SK-N-SH (cell line): ENCODE data around the gene CALML3. TPM values are rescaled to one million over a fixed set of nuclear protein-coding genes. Genes with fewer than 3 reads are reported as not detected.

ENCODE experiments used
- CTCF ChIA-PET: fragments of 300-600, 350-600 bp; formaldehyde crosslinking; extraction: SDS; loops from one replicate; lab custom pipeline; 2021; lab: Yijun Ruan, JAX
- POLR2A ChIA-PET: fragments of 350-600 bp; sonication (Branson Sonifier 250); formaldehyde crosslinking; extraction: SDS; loops from one replicate; lab custom pipeline; 2020; ENCODE audit warnings: antibody characterized with exemption, inconsistent platforms; lab: Yijun Ruan, JAX
- DNase-seq: peaks from one replicate; pipeline ENCODE4 v3.0.0; 2012
- H2AFZ ChIP-seq: fragments of 200-600 bp; sonication (generic); 2 replicates; pipeline ENCODE4 v1.8.1; 2016; ENCODE audit warnings: antibody characterized with exemption, mild to moderate bottlenecking, low read depth
- H3F3A ChIP-seq: fragments of 200-600 bp; sonication (generic); replicated peaks from 2 replicates; pipeline ENCODE3; 2016; ENCODE audit warnings: antibody characterized with exemption, mild to moderate bottlenecking; ENCODE audit not compliant: insufficient read depth
- H3K27ac ChIP-seq, 2 experiments: fragments of 200-500 bp in 1 of 2; fragments of 200-600 bp in 1 of 2; sonication (Bioruptor generic) in 1 of 2; sonication (generic), shearing (Covaris generic) in 1 of 2; 2 replicates each; pipeline versions ENCODE4 v1.5.1 to v1.6.1; 2014 to 2016; ENCODE audit warnings: low read depth in 2 of 2, inconsistent platforms in 1 of 2, low read length in 1 of 2, mild to moderate bottlenecking in 1 of 2, mixed read lengths in 1 of 2
- H3K27me3 ChIP-seq: fragments of 200-600 bp; sonication (generic), shearing (Covaris generic); 2 replicates; pipeline ENCODE4 v1.6.1; 2016; ENCODE audit warnings: mixed run types; ENCODE audit not compliant: insufficient read depth
- H3K36me3 ChIP-seq, 2 experiments: fragments of 200-500 bp in 1 of 2; fragments of 200-600 bp in 1 of 2; sonication (Bioruptor generic) in 1 of 2; sonication (generic) in 1 of 2; replicated peaks in 1 of 2; 2 replicates each; pipeline versions ENCODE3 to v1.5.1; 2014 to 2016; ENCODE audit warnings: low read length in 1 of 2, mild to moderate bottlenecking in 1 of 2; ENCODE audit not compliant: insufficient read depth in 2 of 2, control insufficient read depth in 1 of 2
- H3K4me1 ChIP-seq, 2 experiments: fragments of 200-500 bp in 1 of 2; fragments of 200-600 bp in 1 of 2; sonication (Bioruptor generic) in 1 of 2; sonication (generic), shearing (Covaris generic) in 1 of 2; 2 replicates each; pipeline versions ENCODE4 v1.5.1 to v1.6.1; 2014 to 2016; ENCODE audit warnings: low read depth in 1 of 2, low read length in 1 of 2, mixed run types in 1 of 2; ENCODE audit not compliant: insufficient read depth in 2 of 2, control insufficient read depth in 1 of 2
- H3K4me2 ChIP-seq: fragments of 200-600 bp; sonication (generic), shearing (Covaris generic); 2 replicates; pipeline ENCODE4 v1.6.1; 2017; ENCODE audit warnings: mixed run types
- H3K4me3 ChIP-seq, 2 experiments: fragments of 200-500 bp in 1 of 2; fragments of 200-600 bp in 1 of 2; sonication (Bioruptor generic) in 1 of 2; sonication (generic), shearing (Covaris generic) in 1 of 2; 2 replicates each; pipeline versions ENCODE4 v1.5.1 to v1.8.1; 2014 to 2016; ENCODE audit warnings: low read depth in 2 of 2, inconsistent platforms in 1 of 2, low read length in 1 of 2, mild to moderate bottlenecking in 1 of 2, mixed read lengths in 1 of 2, moderate library complexity in 1 of 2
- H3K79me2 ChIP-seq: fragments of 200-600 bp; sonication (generic); 2 replicates; pipeline ENCODE4 v1.8.1; 2017; ENCODE audit warnings: mild to moderate bottlenecking; ENCODE audit not compliant: insufficient read depth
- H3K9ac ChIP-seq: fragments of 200-600 bp; sonication (generic); 2 replicates; pipeline ENCODE4 v1.6.1; 2017; ENCODE audit warnings: mixed run types
- H3K9me2 ChIP-seq: fragments of 200-600 bp; sonication (generic); 2 replicates; pipeline ENCODE4 v1.6.1; 2017; ENCODE audit warnings: mixed run types
- H3K9me3 ChIP-seq: fragments of 200-600 bp; sonication (generic); 2 replicates; pipeline ENCODE4 v1.6.1; 2017; ENCODE audit warnings: mixed run types, mild to moderate bottlenecking, moderate library complexity
- H4K20me1 ChIP-seq: fragments of 200-600 bp; sonication (generic); 2 replicates; pipeline ENCODE4 v1.6.1; 2017; ENCODE audit warnings: mild to moderate bottlenecking, mixed run types; ENCODE audit not compliant: insufficient read depth
- CTCF ChIP-seq: fragments of 200-600 bp; sonication (generic); IDR thresholded peaks from 2 replicates; pipeline ENCODE4 v1.6.1; 2017; ENCODE audit warnings: antibody characterized with exemption, mild to moderate bottlenecking, moderate library complexity
- ELF1 ChIP-seq: IDR thresholded peaks from 2 replicates; pipeline ENCODE4 v1.4.0; 2012
- EP300 ChIP-seq, 2 experiments: IDR thresholded peaks; 2 replicates each; pipeline versions ENCODE4 v1.4.0 to v1.6.1; 2012; ENCODE audit warnings: borderline replicate concordance in 1 of 2, low read depth in 1 of 2, low read length in 1 of 2
- EZH2phosphoT487 ChIP-seq: fragments of 200-600 bp; sonication (generic); IDR thresholded peaks from 2 replicates; pipeline ENCODE4 v1.6.1; 2017; ENCODE audit warnings: low read depth, mixed run types, mild to moderate bottlenecking, antibody characterized with exemption, moderate library complexity, borderline replicate concordance
- FOSL2 ChIP-seq: IDR thresholded peaks from 2 replicates; pipeline ENCODE4 v1.4.0; 2012; ENCODE audit warnings: low read depth, mild to moderate bottlenecking, moderate library complexity, borderline replicate concordance
- FOXM1 ChIP-seq: IDR thresholded peaks from 2 replicates; pipeline ENCODE4 v1.4.0; 2012; ENCODE audit warnings: low read depth, mild to moderate bottlenecking
- GATA2 ChIP-seq: sonication (generic); formaldehyde crosslinking; IDR thresholded peaks from 2 replicates; pipeline ENCODE4 v1.5.0; 2020; ENCODE audit warnings: mild to moderate bottlenecking, missing genetic modification reagents
- IRF3 ChIP-seq: fragments of 150-350 bp; IDR thresholded peaks from 2 replicates; pipeline ENCODE4 v1.6.1; 2016; ENCODE audit warnings: mild to moderate bottlenecking, low read depth, low read length
- JUND ChIP-seq: IDR thresholded peaks from 2 replicates; pipeline ENCODE4 v1.4.0; 2012
- MXI1 ChIP-seq: IDR thresholded peaks from 2 replicates; pipeline ENCODE4 v1.6.1; 2012; ENCODE audit warnings: mild to moderate bottlenecking, low read depth, low read length, improper control_type of control experiment
- NFIC ChIP-seq: IDR thresholded peaks from 2 replicates; pipeline ENCODE4 v1.4.0; 2012; ENCODE audit warnings: borderline replicate concordance
- NRF1 ChIP-seq: IDR thresholded peaks from 2 replicates; pipeline ENCODE4 v1.6.1; 2012; ENCODE audit warnings: low read depth, mild to moderate bottlenecking, low read length
- PBX3 ChIP-seq: IDR thresholded peaks from 2 replicates; pipeline ENCODE4; 2012
- REST ChIP-seq: IDR thresholded peaks from 2 replicates; pipeline ENCODE4 v1.6.1; 2012; ENCODE audit warnings: mild to moderate bottlenecking, low read depth, low read length, moderate library complexity
- RXRA ChIP-seq: IDR thresholded peaks from 2 replicates; pipeline ENCODE4 v1.4.0; 2012; ENCODE audit warnings: low read depth, mild to moderate bottlenecking, borderline replicate concordance
- SMC3 ChIP-seq: IDR thresholded peaks from 2 replicates; pipeline ENCODE4 v1.6.1; 2012; ENCODE audit warnings: low read depth, low read length, improper control_type of control experiment
- TCF12 ChIP-seq: IDR thresholded peaks from 2 replicates; pipeline ENCODE4 v1.4.0; 2012
- TEAD4 ChIP-seq: IDR thresholded peaks from 2 replicates; pipeline ENCODE4 v1.4.0; 2012; ENCODE audit warnings: mild to moderate bottlenecking, borderline replicate concordance; ENCODE audit not compliant: insufficient read depth
- WGBS: methylation state at CpG from one replicate; pipeline ENCODE4 v1.1.6; 2017; ENCODE audit warnings: low lambda C conversion rate; 5-methylcytosine and 5-hydroxymethylcytosine counted together
- polyA plus RNA-seq, 3 experiments: library from polyadenylated mRNA; depleted of rRNA; stranded (reverse); fragments of >200 nt; gene quantifications; 2 replicates each; pipeline ENCODE4 v1.2.3, GENCODE V29; 2012

CALML3 gene
- polyA plus RNA-seq, 1 of the 3 experiments (the other 2 are of a cell fraction): not detected

- H3K79me2 ChIP-seq: no peaks in the 10 kb centered on the region
- TF ChIP-seq TCF12: no peak
- TF ChIP-seq IRF3: no peak
- no peak for TF ChIP-seq CTCF
- TF ChIP-seq JUND: no peak
- TF ChIP-seq SMC3: no peak
- no peak for TF ChIP-seq ELF1
- no peak for TF ChIP-seq MXI1
- no peak for TF ChIP-seq GATA2
- TF ChIP-seq, all 33 proteins: peak for 0
- no peak for DNase-seq
- H2AFZ ChIP-seq: no peak overlapping the region
- H3K9ac ChIP-seq: no peak overlapping the region
- H3K36me3 ChIP-seq: no peaks in the 10 kb centered on the region
- H3K9me3 ChIP-seq: no peaks in the 10 kb centered on the region
- H3K27me3 ChIP-seq: no peaks in the 10 kb centered on the region
- no peaks in the 10 kb centered on the region for H3K9me2 ChIP-seq
- H3K4me1 ChIP-seq: peaks cover 3 to 13% of the 10 kb centered on the region in 2 experiments; a peak in 2 of 4 replicates
- POLR2A ChIA-PET: no interaction called here
- H3F3A ChIP-seq: no peaks in the 10 kb centered on the region
- WGBS: 91% methylated on average over 2 of the region's 2 CpGs
- H3K4me3 ChIP-seq: no peak overlapping the region
- H3K4me2 ChIP-seq: no peak overlapping the region
- CTCF ChIA-PET: interaction anchor here (2.1 kb wide), 1 partner anchor 54 kb away, joined by 6 read pairs; no protein-coding TSS in a partner anchor
- no peaks in the 10 kb centered on the region for H4K20me1 ChIP-seq
- H3K27ac ChIP-seq: no peak overlapping the region
These were observed 44.2 kb downstream of the CALML3 start for GRCh38 chr10:5568984-5569383.

- no peaks in the 10 kb centered on the region for H3K36me3 ChIP-seq
- no peak for DNase-seq
- no peak overlapping the region for H3K4me3 ChIP-seq
- CTCF ChIA-PET: interaction anchor here (1.0 to 2.1 kb wide), 2 partner anchors 54 to 60 kb away, joined by 4 to 6 read pairs; no protein-coding TSS in a partner anchor
- H3K27me3 ChIP-seq: no peaks in the 10 kb centered on the region
- H3K79me2 ChIP-seq: no peaks in the 10 kb centered on the region
- no peaks in the 10 kb centered on the region for H3K9me3 ChIP-seq
- no peaks in the 10 kb centered on the region for H4K20me1 ChIP-seq
- TF ChIP-seq SMC3 (no peak), REST (no peak), EZH2phosphoT487 (no peak), CTCF (no peak), TCF12 (no peak), EP300 (IDR thresholded peaks at IDR 0.05; ENCODE audit: borderline replicate concordance in 1 of 2, low read depth in 1 of 2, low read length in 1 of 2) (no peak), TEAD4 (no peak), ELF1 (no peak), MXI1 (no peak), FOXM1 (no peak), PBX3 (no peak), NRF1 (no peak), NFIC (no peak), FOSL2 (no peak), RXRA (no peak), GATA2 (no peak)
- peaks cover 4 to 19% of the 10 kb centered on the region in 2 experiments; a peak in 2 of 4 replicates for H3K4me1 ChIP-seq
- H3K9me2 ChIP-seq: no peaks in the 10 kb centered on the region
- 63% methylated on average over 2 of the region's 2 CpGs for WGBS
- no peak overlapping the region for H2AFZ ChIP-seq
- no peaks in the 10 kb centered on the region for H3F3A ChIP-seq
- H3K4me2 ChIP-seq: no peak overlapping the region
- no peak overlapping the region for H3K9ac ChIP-seq
- POLR2A ChIA-PET: no interaction called here
- no peak overlapping the region for H3K27ac ChIP-seq
These were observed 44.8 kb downstream of the CALML3 start for GRCh38 chr10:5569568-5569967.
